H1 (cell line): ENCODE results near the gene AGBL4. TPM values are rescaled to one million over a fixed set of nuclear protein-coding genes. Genes with fewer than 3 reads are reported as not detected.

Source experiments
- ATF3 ChIP-seq: IDR thresholded peaks from 2 replicates; pipeline ENCODE4 v1.6.1; 2011; ENCODE audit warnings: low read depth, mild to moderate bottlenecking, low read length; ENCODE audit not compliant: insufficient read depth
- CBX8 ChIP-seq: fragments of 300-800, 300-1000 bp; sonication (generic); IDR thresholded peaks from 2 replicates; pipeline ENCODE4 v1.7.1; 2016; ENCODE audit warnings: low read depth, low read length, borderline replicate concordance
- CHD7 ChIP-seq: fragments of 300-600 bp; sonication (generic); IDR thresholded peaks from 2 replicates; pipeline ENCODE4 v1.7.1; 2012; ENCODE audit warnings: low read length, moderate library complexity, mild to moderate bottlenecking, inconsistent platforms; ENCODE audit not compliant: insufficient replicate concordance
- CREB1 ChIP-seq: IDR thresholded peaks from 2 replicates; pipeline ENCODE4 v1.6.1; 2012; ENCODE audit warnings: inconsistent platforms
- KDM1A ChIP-seq: fragments of 200-600, 300-600 bp; sonication (generic); IDR thresholded peaks from 2 replicates; pipeline ENCODE4 v1.7.1; 2016; ENCODE audit warnings: mild to moderate bottlenecking, low read length, borderline replicate concordance
- KDM5A ChIP-seq: fragments of 200-600 bp; IDR thresholded peaks from 2 replicates; pipeline ENCODE4 v1.7.1; 2012; ENCODE audit warnings: mild to moderate bottlenecking, low read length, inconsistent platforms, mixed read lengths
- SIX5 ChIP-seq: IDR thresholded peaks from 2 replicates; pipeline ENCODE4 v1.6.1; 2011; ENCODE audit warnings: mild to moderate bottlenecking, low read depth, low read length
- TBP ChIP-seq: IDR thresholded peaks from 2 replicates; pipeline ENCODE4 v1.6.1; 2011; ENCODE audit warnings: low read depth, low read length, improper control_type of control experiment
- YY1 ChIP-seq: IDR thresholded peaks from 2 replicates; pipeline ENCODE4 v1.6.1; 2011; ENCODE audit warnings: low read depth, mild to moderate bottlenecking, low read length
- polyA plus RNA-seq, 7 experiments: library from polyadenylated mRNA; depleted of rRNA in 3 of 7; stranded (reverse) in 5 of 7; unstranded in 2 of 7; fragments of >200 nt in 5 of 7; fragments of 200-250 nt in 2 of 7; gene quantifications; 1 replicate in 5 of 7; 2 replicates in 1 of 7; 4 replicates in 1 of 7; pipeline versions ENCODE4 v1.2.1 to v1.2.3, GENCODE V29; 2011 to 2013; ENCODE audit warnings: missing spikeins in 2 of 7, mixed read lengths in 2 of 7
- total RNA-seq: library from RNA; stranded (reverse); fragmentation: NEBNext Ultra II Directional; extraction: Animal tissue kit (Norgen Biotek cat#: 25700); gene quantifications from 2 replicates; pipeline ENCODE4 v1.2.1, GENCODE V29; 2021

Gene AGBL4
- total and polyA plus RNA-seq, 2 of the 8 experiments (the other 6 are each of a cell fraction or from before 2014, with no cell fraction given): 0.41 to 0.45 TPM

DNA sequence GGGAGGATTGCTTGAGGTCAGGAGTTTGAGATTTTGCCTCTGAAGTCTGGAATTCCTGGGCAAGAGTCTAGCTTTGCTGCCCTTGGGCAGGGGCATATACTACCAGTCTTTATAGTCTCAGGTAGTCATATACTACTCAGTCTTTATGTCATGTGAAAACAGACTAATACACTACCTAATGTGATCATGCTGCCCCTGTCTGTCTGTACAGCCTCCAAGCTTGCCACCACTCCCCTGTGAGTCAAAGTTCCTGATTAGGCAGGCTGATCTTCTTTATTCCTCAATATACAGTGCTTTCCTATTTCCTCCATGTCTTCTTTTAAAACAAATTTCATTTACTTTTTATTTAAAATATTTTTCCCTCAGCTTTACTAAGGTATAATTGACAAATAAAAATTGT, 1141.7 kb downstream of the AGBL4 start (continued):
- TF ChIP-seq CHD7: no peak
- TF ChIP-seq TBP: no peak
- TF ChIP-seq CREB1: no peak
- no peak for TF ChIP-seq SIX5
- TF ChIP-seq KDM5A: no peak
- TF ChIP-seq ATF3: no peak
- no peak for TF ChIP-seq YY1
- no peak for TF ChIP-seq CBX8
- TF ChIP-seq KDM1A: no peak
